GM12874 (cell line): ENCODE data around the gene SYNE1.

ENCODE experiments used
- TF ChIP-seq, protein P1 (sequence below): IDR thresholded peaks from 2 replicates; pipeline ENCODE4 v1.5.1; 2011; ENCODE audit warnings: low read depth, mild to moderate bottlenecking, control low read depth, low read length, moderate library complexity; ENCODE audit not compliant: insufficient read depth

The SYNE1 gene

GRCh38 chr6:152301765-152302568 lies 335.2 kb downstream of the SYNE1 start:
- TF ChIP-seq, protein P1, sequence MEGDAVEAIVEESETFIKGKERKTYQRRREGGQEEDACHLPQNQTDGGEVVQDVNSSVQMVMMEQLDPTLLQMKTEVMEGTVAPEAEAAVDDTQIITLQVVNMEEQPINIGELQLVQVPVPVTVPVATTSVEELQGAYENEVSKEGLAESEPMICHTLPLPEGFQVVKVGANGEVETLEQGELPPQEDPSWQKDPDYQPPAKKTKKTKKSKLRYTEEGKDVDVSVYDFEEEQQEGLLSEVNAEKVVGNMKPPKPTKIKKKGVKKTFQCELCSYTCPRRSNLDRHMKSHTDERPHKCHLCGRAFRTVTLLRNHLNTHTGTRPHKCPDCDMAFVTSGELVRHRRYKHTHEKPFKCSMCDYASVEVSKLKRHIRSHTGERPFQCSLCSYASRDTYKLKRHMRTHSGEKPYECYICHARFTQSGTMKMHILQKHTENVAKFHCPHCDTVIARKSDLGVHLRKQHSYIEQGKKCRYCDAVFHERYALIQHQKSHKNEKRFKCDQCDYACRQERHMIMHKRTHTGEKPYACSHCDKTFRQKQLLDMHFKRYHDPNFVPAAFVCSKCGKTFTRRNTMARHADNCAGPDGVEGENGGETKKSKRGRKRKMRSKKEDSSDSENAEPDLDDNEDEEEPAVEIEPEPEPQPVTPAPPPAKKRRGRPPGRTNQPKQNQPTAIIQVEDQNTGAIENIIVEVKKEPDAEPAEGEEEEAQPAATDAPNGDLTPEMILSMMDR, result peak; percentile 69

DNA sequence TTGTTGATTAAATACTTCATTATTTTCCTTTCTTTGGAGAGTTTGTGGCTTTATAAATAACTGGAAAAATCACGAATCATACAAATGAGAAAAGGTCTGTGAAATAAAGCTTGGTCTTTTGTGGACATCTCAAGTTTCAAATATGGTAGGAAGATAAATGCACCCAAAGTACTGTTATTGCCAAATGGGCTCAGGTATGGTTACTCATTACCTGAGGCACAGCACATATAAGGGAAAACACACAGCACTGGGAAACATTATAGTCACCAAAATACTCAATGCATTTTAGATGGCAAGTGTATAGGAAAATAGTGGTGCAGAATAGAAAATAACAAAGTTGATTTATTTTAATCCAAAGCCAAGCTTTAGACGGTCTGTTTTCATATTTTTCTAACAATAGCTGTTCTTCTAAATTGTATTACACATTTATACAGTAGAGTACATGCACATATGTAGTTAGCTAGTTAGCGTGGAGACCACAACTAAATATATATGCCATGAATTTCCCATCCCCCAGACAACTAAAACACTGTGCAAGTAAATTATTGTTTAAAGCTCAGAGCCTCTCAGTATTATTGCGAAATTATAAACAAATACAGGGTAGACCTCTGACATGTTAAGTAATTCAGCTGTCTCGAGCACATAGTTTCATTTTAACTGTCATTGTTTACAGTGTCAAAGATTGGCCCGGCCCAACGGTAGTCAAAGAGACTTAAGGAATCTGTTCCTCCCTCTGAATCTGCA lies 336.0 kb downstream of the SYNE1 start:
- TF ChIP-seq, protein P1, result no peak

DNA sequence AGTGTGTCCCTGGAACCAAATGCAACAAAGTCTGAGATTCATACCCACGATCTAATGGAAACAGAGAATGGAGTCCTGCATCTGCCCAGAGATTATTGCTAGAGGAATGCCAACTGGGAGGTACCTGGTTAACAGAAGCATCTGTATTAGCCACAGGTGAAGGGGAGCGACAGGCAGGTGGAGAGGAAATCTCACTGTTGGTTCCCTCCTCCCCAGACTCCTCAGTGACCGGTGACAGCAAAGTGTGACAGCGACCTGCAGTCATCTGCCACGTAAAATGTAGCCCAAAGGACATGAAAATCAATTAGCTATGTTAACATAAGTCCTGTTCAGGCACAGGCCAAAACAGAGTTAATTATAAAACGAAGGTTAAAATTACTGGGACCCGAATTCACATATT lies 336.6 kb downstream of the SYNE1 start:
- TF ChIP-seq, protein P1, result no peak

DNA sequence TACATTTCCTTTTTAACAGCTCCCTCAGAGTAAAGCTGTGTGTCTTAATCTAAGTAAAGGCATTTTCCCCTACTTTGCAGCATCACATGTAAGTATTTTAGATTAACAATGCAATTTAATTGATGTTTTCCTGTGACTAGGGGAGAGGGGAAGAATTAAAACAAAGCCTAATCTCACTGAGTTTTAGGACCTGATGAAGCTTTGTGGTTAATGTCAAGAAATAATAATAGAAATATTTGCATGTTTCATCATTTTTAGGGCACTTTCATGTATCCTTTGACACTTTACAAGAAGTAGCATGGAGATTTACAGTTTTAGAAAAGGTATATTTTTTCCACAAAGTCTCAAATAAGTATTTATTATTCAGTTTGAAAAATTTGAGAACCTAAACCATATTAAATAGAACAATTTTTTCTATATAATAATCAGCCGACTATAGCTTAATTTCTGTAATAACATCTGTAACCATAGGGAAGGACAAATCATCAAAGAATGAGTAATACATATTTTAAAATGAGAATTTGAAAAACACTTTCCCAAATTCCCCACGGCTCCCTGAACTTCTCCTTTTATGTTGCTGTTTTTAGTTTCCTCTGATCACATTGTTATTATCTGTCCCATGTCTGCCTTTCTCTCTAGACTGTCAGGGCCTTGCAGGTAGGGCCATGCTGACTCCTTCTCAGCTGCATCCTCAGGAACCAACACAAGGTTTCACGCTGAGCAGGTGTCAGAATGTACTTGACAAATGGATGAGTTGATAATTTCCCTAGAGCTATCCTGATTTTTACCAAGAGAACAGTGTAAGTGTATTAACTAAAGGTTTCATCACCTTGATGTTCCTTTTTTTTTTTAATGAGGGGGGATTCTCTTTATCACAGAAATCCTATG lies 338.1 kb downstream of the SYNE1 start:
- TF ChIP-seq, protein P1, result no peak

- TF ChIP-seq, protein P1, result no peak
Observed at GRCh38 chr6:152298055-152298647, 339.0 kb downstream of the SYNE1 start.

DNA sequence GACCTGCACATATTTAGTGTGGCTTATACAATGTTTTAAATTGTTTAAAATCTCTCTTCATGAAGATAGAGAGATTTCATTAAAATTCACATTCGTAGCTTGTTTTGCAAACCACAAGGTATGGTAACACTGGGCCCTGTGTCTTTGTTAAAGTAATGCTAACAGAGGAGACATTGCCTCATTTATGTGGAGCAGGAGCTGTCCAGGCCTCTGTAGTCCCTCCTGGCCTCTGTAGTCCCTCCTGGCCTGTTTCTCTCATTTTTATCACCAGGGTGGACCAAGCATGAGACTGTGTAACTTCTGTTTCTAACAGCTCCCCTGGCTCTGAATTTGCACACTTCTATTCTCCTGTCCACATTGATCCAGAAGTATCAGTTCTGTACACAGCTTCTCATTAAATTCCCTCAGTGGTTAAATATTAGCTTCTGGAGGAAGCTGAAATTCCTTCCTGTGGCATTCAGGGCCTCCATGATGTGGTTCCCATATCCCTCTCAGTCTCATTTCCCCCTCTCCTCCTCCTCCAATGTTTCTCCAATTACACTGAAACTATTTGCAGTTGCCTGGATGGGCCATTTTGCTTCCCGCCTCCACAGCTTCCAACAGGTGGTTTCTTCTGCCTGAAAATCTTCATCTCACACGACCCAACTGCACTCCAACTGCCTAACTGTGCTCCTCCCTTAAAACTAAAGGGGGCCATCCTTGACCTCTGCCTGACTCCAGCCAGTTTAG lies 340.4 kb downstream of the SYNE1 start:
- TF ChIP-seq, protein P1, result no peak
